IMR-90 (cell line): Measurements from ENCODE around the gene KRTAP4-5. TPM values are rescaled to one million over a fixed set of nuclear protein-coding genes. Genes with fewer than 3 reads are reported as not detected.
A peak's percentile ranks its signal among the peaks of the same experiment; 100 is the strongest.

Source experiments
- ATAC-seq: fragments of 200-7000 bp; cut with Tn5 transposase; 2 replicates; pipeline ENCODE4 v1.9.1; 2020; ENCODE audit warnings: low read depth, mild to moderate bottlenecking, moderate library complexity
- BruUV-seq: library from RNA; stranded (reverse); fragments of 400-500 nt; replicated peaks from 2 replicates; lab custom pipeline; 2021; lab: Mats Ljungman, UMichigan
- CTCF ChIA-PET: fragments of 300-600 bp; formaldehyde crosslinking; extraction: SDS; loops from one replicate; lab custom pipeline; 2021; ENCODE audit warnings: antibody characterized with exemption; lab: Yijun Ruan, JAX
- POLR2A ChIA-PET: fragments of 300-600 bp; sonication (Branson Sonifier 250); formaldehyde crosslinking; loops from one replicate; lab custom pipeline; 2022; ENCODE audit warnings: antibody characterized with exemption; ENCODE audit not compliant: unreplicated experiment; lab: Charles Lee
- DNase-seq: peaks from one replicate; pipeline ENCODE4 v3.0.0; 2013
- H2AFZ ChIP-seq: replicated peaks from 2 replicates; pipeline ENCODE3; 2013; ENCODE audit warnings: low read length, mild to moderate bottlenecking; ENCODE audit not compliant: poor library complexity
- H2AK5ac ChIP-seq: 2 replicates; pipeline ENCODE4 v1.6.1; 2013; ENCODE audit warnings: low read depth, low read length, inconsistent platforms
- H2AK9ac ChIP-seq: replicated peaks from 2 replicates; pipeline ENCODE3; 2013; ENCODE audit warnings: mild to moderate bottlenecking, low read depth, low read length, moderate library complexity; ENCODE audit not compliant: poor library complexity
- H2BK120ac ChIP-seq: 2 replicates; pipeline ENCODE4 v1.6.1; 2013; ENCODE audit warnings: low read depth, low read length, inconsistent platforms
- H2BK15ac ChIP-seq: 3 replicates; pipeline ENCODE4 v1.6.1; 2013; ENCODE audit warnings: low read depth, low read length, inconsistent platforms
- H2BK20ac ChIP-seq: 2 replicates; pipeline ENCODE4 v1.6.1; 2013; ENCODE audit warnings: low read depth, mild to moderate bottlenecking, inconsistent platforms, low read length, moderate library complexity
- H2BK5ac ChIP-seq: 2 replicates; pipeline ENCODE4 v1.6.1; 2013; ENCODE audit warnings: mild to moderate bottlenecking, low read depth, low read length, inconsistent platforms; ENCODE audit not compliant: poor library complexity, severe bottlenecking
- H3K14ac ChIP-seq: replicated peaks from 2 replicates; pipeline ENCODE4 v1.6.1; 2013; ENCODE audit warnings: low read depth, low read length, inconsistent platforms
- H3K18ac ChIP-seq: 2 replicates; pipeline ENCODE4 v1.6.1; 2013; ENCODE audit warnings: low read depth, low read length, control low read depth
- H3K23ac ChIP-seq: 2 replicates; pipeline ENCODE4 v1.6.1; 2013; ENCODE audit warnings: low read depth, low read length, inconsistent platforms
- H3K27ac ChIP-seq: 2 replicates; pipeline ENCODE4 v1.5.1; 2013; ENCODE audit warnings: mild to moderate bottlenecking, control low read depth, low read length; ENCODE audit not compliant: insufficient read depth
- H3K27me3 ChIP-seq: 2 replicates; pipeline ENCODE4 v1.6.1; 2013; ENCODE audit warnings: low read length; ENCODE audit not compliant: control insufficient read depth, insufficient read depth
- H3K36me3 ChIP-seq: 2 replicates; pipeline ENCODE4 v1.6.1; 2013; ENCODE audit warnings: low read length, mixed read lengths; ENCODE audit not compliant: control insufficient read depth, insufficient read depth
- H3K4ac ChIP-seq: 2 replicates; pipeline ENCODE4 v1.6.1; 2013; ENCODE audit warnings: low read depth, low read length, inconsistent platforms
- H3K4me1 ChIP-seq: 2 replicates; pipeline ENCODE4 v1.6.1; 2013; ENCODE audit warnings: low read length, mixed read lengths; ENCODE audit not compliant: control insufficient read depth, insufficient read depth
- H3K4me2 ChIP-seq: 2 replicates; pipeline ENCODE4 v1.6.1; 2013; ENCODE audit warnings: low read depth, mild to moderate bottlenecking, control low read depth, low read length, moderate library complexity
- H3K4me3 ChIP-seq: 2 replicates; pipeline ENCODE4 v1.5.1; 2013; ENCODE audit warnings: low read depth, mild to moderate bottlenecking, control low read depth, low read length, moderate library complexity; ENCODE audit not compliant: insufficient read depth
- H3K56ac ChIP-seq: 2 replicates; pipeline ENCODE4 v1.6.1; 2013; ENCODE audit warnings: low read length, inconsistent platforms; ENCODE audit not compliant: insufficient read depth; ENCODE audit errors: extremely low read depth
- H3K79me1 ChIP-seq, 2 experiments: 2 replicates each; pipeline ENCODE4 v1.6.1; 2013; ENCODE audit warnings: low read length in 2 of 2, inconsistent platforms in 1 of 2, low read depth in 1 of 2
- H3K9ac ChIP-seq: 2 replicates; pipeline ENCODE4 v1.6.1; 2013; ENCODE audit warnings: low read depth, low read length, control low read depth
- H3K9me1 ChIP-seq: 2 replicates; pipeline ENCODE4 v1.6.1; 2013; ENCODE audit warnings: low read length, inconsistent platforms; ENCODE audit not compliant: insufficient read depth
- H3K9me3 ChIP-seq: 2 replicates; pipeline ENCODE4 v1.6.1; 2013; ENCODE audit warnings: low read length; ENCODE audit not compliant: control insufficient read depth, insufficient read depth
- H4K20me1 ChIP-seq: 2 replicates; pipeline ENCODE4 v1.6.1; 2013; ENCODE audit warnings: low read length, inconsistent platforms; ENCODE audit not compliant: insufficient read depth
- H4K5ac ChIP-seq: 2 replicates; pipeline ENCODE4 v1.6.1; 2013; ENCODE audit warnings: mild to moderate bottlenecking, low read depth, low read length, control low read depth
- H4K8ac ChIP-seq, 2 experiments: 2 replicates each; pipeline ENCODE4 v1.6.1; 2013; ENCODE audit warnings: low read depth in 2 of 2, low read length in 2 of 2, control low read depth in 1 of 2, inconsistent platforms in 1 of 2
- H4K91ac ChIP-seq: 2 replicates; pipeline ENCODE4 v1.6.1; 2013; ENCODE audit warnings: low read depth, low read length, inconsistent platforms; ENCODE audit not compliant: insufficient read depth
- BHLHE40 ChIP-seq: fragments of 150-350 bp; IDR thresholded peaks from 2 replicates; pipeline ENCODE4 v1.6.1; 2016; ENCODE audit warnings: mild to moderate bottlenecking, low read depth, low read length
- CEBPB ChIP-seq: IDR thresholded peaks from 2 replicates; pipeline ENCODE4 v1.6.1; 2012; ENCODE audit warnings: low read depth, low read length, improper control_type of control experiment
- CHD1 ChIP-seq: IDR thresholded peaks from 2 replicates; pipeline ENCODE4 v1.6.1; 2012; ENCODE audit warnings: low read depth, low read length, improper control_type of control experiment
- FOS ChIP-seq: fragments of 150-350 bp; IDR thresholded peaks from 2 replicates; pipeline ENCODE4 v1.6.1; 2016; ENCODE audit warnings: low read depth, low read length
- MAFK ChIP-seq: IDR thresholded peaks from 2 replicates; pipeline ENCODE4 v1.6.1; 2012; ENCODE audit warnings: low read depth, low read length, improper control_type of control experiment
- MAZ ChIP-seq: IDR thresholded peaks from 2 replicates; pipeline ENCODE4 v1.6.1; 2012; ENCODE audit warnings: low read depth, mild to moderate bottlenecking, low read length, improper control_type of control experiment, moderate library complexity, borderline replicate concordance
- MXI1 ChIP-seq: IDR thresholded peaks from 2 replicates; pipeline ENCODE4 v1.6.1; 2012; ENCODE audit warnings: low read depth, mild to moderate bottlenecking, low read length, moderate library complexity, borderline replicate concordance
- NFE2L2 ChIP-seq: fragments of 150-350 bp; IDR thresholded peaks from 2 replicates; pipeline ENCODE4 v1.6.1; 2016; ENCODE audit warnings: low read depth, mild to moderate bottlenecking, low read length
- POLR2A ChIP-seq: IDR thresholded peaks from 2 replicates; pipeline ENCODE4 v1.6.1; 2012; ENCODE audit warnings: mild to moderate bottlenecking, low read depth, low read length
- RAD21 ChIP-seq: IDR thresholded peaks from 2 replicates; pipeline ENCODE4 v1.6.1; 2012; ENCODE audit warnings: low read length, improper control_type of control experiment
- RCOR1 ChIP-seq: IDR thresholded peaks from 2 replicates; pipeline ENCODE4 v1.6.1; 2012; ENCODE audit warnings: mild to moderate bottlenecking, low read length, improper control_type of control experiment; ENCODE audit not compliant: insufficient replicate concordance
- RFX5 ChIP-seq: IDR thresholded peaks from 2 replicates; pipeline ENCODE4 v1.8.0; 2012; ENCODE audit warnings: low read depth, mild to moderate bottlenecking, low read length, moderate library complexity
- SMC3 ChIP-seq: fragments of 150-350 bp; IDR thresholded peaks from 2 replicates; pipeline ENCODE4 v1.6.1; 2016; ENCODE audit warnings: low read depth, mild to moderate bottlenecking, antibody characterized with exemption, low read length, moderate library complexity
- WGBS, 2 experiments: methylation state at CpG; one replicate each; pipeline versions ENCODE4 v1.1.5 to v1.1.7; 2013; ENCODE audit warnings: missing lambda C conversion rate in 2 of 2; ENCODE audit not compliant: insufficient read length in 1 of 2; ENCODE audit errors: extremely low coverage in 2 of 2; 5-methylcytosine and 5-hydroxymethylcytosine counted together
- dilution Hi-C: fragments of 300-500 bp; cut with HindIII; formaldehyde crosslinking; loops from one replicate; pipeline ENCODE4 v1.14.3; 2018; ENCODE audit warnings: low sequenced_read_pairs; ENCODE audit not compliant: unreplicated experiment
- in situ Hi-C: fragments of 300-500 bp; cut with MboI; formaldehyde crosslinking; loops from 3 replicates; pipeline ENCODE4 v1.14.3; 2019; ENCODE audit warnings: low sequenced_read_pairs, inconsistent platforms, mixed read lengths
- intact Hi-C: fragments of 100-400 bp; cut with micrococcal nuclease; formaldehyde crosslinking; loops from 2 replicates; pipeline ENCODE4 v1.10.0; 2022
- polyA plus RNA-seq, 3 experiments: library from polyadenylated mRNA; depleted of rRNA; stranded (reverse); fragments of >200 nt; gene quantifications; 2 replicates each; pipeline ENCODE4 v1.2.3, GENCODE V29; 2012; ENCODE audit warnings: low replicate concordance in 1 of 3
- total RNA-seq: library from RNA; depleted of rRNA; stranded (reverse); fragments of >200 nt; gene quantifications from 2 replicates; pipeline ENCODE4 v1.2.3, GENCODE V29; 2012
- TF ChIP-seq, protein P1 (sequence below): fragments of 150-350 bp; IDR thresholded peaks from 2 replicates; pipeline ENCODE4 v1.6.1; 2017; ENCODE audit warnings: mild to moderate bottlenecking, antibody characterized with exemption, low read length, low read depth
- TF ChIP-seq, protein P2 (sequence below): fragments of 150-350 bp; IDR thresholded peaks from 2 replicates; pipeline ENCODE4 v1.6.1; 2016; ENCODE audit warnings: low read depth, mild to moderate bottlenecking, low read length, moderate library complexity, borderline replicate concordance
- TF ChIP-seq, protein P3 (sequence below): conservative IDR thresholded peaks from 2 replicates; pipeline ENCODE4 v1.5.1; 2012; ENCODE audit warnings: mild to moderate bottlenecking, low read depth, low read length, improper control_type of control experiment

Gene KRTAP4-5
- total and polyA plus RNA-seq, 2 of the 4 experiments (the other 2 are of a cell fraction) = not detected

DNA sequence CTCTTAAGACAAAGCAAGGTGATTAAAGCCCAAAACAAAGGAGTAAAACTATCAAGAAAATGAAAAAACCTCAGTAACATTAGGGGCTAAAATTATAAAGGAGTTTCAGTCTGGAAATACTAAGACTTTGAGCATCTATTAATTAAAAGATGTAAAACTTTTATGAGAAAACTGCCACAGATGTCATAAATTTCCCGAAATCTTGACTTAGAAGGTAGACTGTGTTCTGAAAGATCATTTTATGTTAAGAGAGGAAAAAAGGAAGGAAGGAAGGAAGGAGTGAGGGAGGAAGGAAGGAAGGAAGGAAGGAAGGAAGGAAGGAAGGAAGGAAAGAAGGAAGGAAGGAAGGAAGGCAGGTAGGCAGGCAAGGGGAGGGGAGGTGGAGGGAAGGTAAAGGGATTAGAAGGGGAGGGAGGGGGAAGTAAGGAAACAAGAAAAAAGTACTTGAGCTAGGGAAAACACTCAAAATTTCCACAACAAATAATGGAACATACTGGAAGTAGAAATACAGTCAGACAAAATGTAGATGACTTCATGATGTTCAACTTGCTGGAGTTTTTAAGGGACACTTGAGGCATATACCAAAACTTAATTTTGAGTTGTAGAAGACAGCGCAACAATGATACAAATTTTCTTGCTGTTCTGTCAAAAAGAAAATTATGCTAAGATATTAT is 2.0 kb downstream of the KRTAP4-5 start:
- no peak for ATAC-seq
- Histone ChIP-seq H2AK9ac (no peak overlapping the region), H3K9me1 (no peaks in the 10 kb centered on the region), H2BK15ac (0 out of 3 replicates have a peak overlapping the region, but pooled peaks have one; percentile 39), H2BK5ac (no peak overlapping the region), H3K18ac (no peak overlapping the region), H3K79me1 (no peaks in the 10 kb centered on the region), H2BK120ac (no peak overlapping the region), H3K23ac (no peak overlapping the region), H2AK5ac (no peak overlapping the region), H3K4me2 (no peak overlapping the region), H2AFZ (no peak overlapping the region), H3K4ac (no peak overlapping the region), H4K8ac (no peak overlapping the region; a peak in 1 of 4 replicates), H4K91ac (no peak overlapping the region), H3K27me3 (no peaks in the 10 kb centered on the region; the same call in 1 of the 2 replicates), H4K20me1 (no peaks in the 10 kb centered on the region), H3K4me3 (no peak overlapping the region), H3K56ac (no peak overlapping the region), H4K5ac (no peak overlapping the region), H2BK20ac (no peak overlapping the region), H3K9ac (no peak overlapping the region), H3K9me3 (peaks cover 3% of the 10 kb centered on the region; the same call in 1 of the 2 replicates), H3K27ac (no peak overlapping the region), H3K4me1 (no peaks in the 10 kb centered on the region), H3K14ac (no peak overlapping the region), H3K36me3 (no peaks in the 10 kb centered on the region)
- no peak for DNase-seq
- no peak for TF ChIP-seq RCOR1
- no peak for TF ChIP-seq RFX5
- no peak for TF ChIP-seq MXI1
- no peak for TF ChIP-seq NFE2L2
- no peak for TF ChIP-seq CHD1
- TF ChIP-seq MAFK = no peak
- TF ChIP-seq, protein P1, sequence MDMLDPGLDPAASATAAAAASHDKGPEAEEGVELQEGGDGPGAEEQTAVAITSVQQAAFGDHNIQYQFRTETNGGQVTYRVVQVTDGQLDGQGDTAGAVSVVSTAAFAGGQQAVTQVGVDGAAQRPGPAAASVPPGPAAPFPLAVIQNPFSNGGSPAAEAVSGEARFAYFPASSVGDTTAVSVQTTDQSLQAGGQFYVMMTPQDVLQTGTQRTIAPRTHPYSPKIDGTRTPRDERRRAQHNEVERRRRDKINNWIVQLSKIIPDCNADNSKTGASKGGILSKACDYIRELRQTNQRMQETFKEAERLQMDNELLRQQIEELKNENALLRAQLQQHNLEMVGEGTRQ = no peak
- TF ChIP-seq, protein P2, sequence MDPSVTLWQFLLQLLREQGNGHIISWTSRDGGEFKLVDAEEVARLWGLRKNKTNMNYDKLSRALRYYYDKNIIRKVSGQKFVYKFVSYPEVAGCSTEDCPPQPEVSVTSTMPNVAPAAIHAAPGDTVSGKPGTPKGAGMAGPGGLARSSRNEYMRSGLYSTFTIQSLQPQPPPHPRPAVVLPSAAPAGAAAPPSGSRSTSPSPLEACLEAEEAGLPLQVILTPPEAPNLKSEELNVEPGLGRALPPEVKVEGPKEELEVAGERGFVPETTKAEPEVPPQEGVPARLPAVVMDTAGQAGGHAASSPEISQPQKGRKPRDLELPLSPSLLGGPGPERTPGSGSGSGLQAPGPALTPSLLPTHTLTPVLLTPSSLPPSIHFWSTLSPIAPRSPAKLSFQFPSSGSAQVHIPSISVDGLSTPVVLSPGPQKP = no peak
- no peak for TF ChIP-seq BHLHE40
- TF ChIP-seq, protein P3, sequence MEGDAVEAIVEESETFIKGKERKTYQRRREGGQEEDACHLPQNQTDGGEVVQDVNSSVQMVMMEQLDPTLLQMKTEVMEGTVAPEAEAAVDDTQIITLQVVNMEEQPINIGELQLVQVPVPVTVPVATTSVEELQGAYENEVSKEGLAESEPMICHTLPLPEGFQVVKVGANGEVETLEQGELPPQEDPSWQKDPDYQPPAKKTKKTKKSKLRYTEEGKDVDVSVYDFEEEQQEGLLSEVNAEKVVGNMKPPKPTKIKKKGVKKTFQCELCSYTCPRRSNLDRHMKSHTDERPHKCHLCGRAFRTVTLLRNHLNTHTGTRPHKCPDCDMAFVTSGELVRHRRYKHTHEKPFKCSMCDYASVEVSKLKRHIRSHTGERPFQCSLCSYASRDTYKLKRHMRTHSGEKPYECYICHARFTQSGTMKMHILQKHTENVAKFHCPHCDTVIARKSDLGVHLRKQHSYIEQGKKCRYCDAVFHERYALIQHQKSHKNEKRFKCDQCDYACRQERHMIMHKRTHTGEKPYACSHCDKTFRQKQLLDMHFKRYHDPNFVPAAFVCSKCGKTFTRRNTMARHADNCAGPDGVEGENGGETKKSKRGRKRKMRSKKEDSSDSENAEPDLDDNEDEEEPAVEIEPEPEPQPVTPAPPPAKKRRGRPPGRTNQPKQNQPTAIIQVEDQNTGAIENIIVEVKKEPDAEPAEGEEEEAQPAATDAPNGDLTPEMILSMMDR = no peak
- no peak for TF ChIP-seq RAD21
- no peak for TF ChIP-seq POLR2A
- TF ChIP-seq SMC3 = no peak
- no peak for TF ChIP-seq MAZ
- TF ChIP-seq FOS = no peak
- no peak for TF ChIP-seq CEBPB
- WGBS, 2 experiments = no CpG with 5 or more reads among the region's 2 CpGs
- dilution Hi-C loops = no loop called here
- intact Hi-C loops = no loop called here
- in situ Hi-C loops = no loop called here
- ChIA-PET CTCF (no interaction called here), POLR2A (no interaction called here)
- no TSS peak for BruUV-seq
